NOMO-1 treated with dmso at 0.1 percent for 144 hours (cell line): ENCODE measurements around the gene GYG1.
"Not testable (repeated sequence)": the region's sequence is repeated elsewhere in the genome, so short reads cannot be mapped to it uniquely, and the experiment has no call there.

ENCODE experiments used
- DNase-seq: peaks from one replicate; lab custom pipeline; 2025; ENCODE audit not compliant: unreplicated experiment; lab: John Stamatoyannopoulos, UW

The GYG1 gene

DNA sequence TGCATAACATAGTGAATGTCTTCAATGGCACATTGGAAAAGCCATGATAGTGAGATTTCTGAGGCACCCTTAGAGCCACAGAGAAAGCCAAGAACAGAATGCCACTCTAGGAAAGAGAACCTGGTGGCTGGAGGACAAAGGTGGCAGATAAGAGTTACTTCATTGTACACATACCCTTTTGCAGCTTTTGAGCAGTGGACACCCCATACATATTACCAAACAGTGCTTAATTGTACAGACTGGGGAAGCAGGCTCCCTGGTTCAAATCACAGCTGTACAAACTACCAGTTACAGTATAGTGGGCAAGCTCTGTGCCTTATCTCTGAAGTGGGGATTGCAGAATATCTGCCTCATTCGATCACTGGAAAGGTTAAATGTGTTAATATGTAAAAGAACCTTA is 10.1 kb upstream of the GYG1 start:
- DNase-seq, result no peak

GRCh38 chr3:148987551-148987950 is 3.8 kb upstream of the GYG1 start:
- not testable (repeated sequence) for DNase-seq

- DNase-seq, result peak; percentile 81
Observed at GRCh38 chr3:148990236-148990635, 1.1 kb upstream of the GYG1 start.

GRCh38 chr3:148992027-148992634 is 791 bp downstream of the GYG1 start:
- no peak for DNase-seq

- no peak for DNase-seq
Observed at GRCh38 chr3:148992635-148993255, 1.4 kb downstream of the GYG1 start.

DNA sequence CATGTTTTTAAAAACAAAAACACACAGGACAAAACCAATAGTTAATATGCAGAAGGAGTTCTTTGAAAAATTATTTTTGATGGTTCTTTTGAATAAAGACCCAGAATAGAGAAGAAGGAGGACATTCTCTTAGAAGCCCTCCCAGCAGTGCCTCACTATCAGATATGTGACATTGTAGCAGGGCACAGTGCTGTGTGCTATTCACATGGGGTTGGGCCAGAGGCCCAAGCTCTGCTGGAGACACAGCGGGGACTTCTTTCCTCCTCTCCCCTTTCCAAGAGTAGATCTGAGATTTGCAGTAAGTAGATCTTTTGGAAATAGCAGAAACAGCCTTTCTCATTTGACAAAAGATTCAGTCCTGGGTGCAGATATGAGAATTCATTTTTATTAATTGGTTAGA is 6.3 kb downstream of the GYG1 start:
- DNase-seq, result no peak

DNA sequence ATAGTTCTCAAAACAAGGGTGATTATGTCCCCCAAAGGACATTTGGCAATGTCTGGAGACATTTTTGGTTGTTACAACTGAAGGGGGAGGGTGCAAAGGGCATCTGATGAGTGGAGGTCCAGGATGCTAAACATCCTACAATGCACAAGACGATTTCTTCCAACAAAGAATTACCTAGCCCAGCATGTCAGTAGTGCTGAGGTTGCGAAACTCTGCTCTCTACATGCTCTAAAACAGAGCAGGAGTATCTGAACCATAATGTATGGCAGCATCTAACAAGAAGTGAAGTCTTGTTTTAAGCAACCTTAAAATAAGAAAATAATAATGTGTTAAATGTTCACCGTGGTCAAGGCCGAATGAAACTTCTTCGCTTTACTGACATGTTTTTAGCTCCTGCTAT is 7.0 kb downstream of the GYG1 start:
- DNase-seq, result no peak

DNA sequence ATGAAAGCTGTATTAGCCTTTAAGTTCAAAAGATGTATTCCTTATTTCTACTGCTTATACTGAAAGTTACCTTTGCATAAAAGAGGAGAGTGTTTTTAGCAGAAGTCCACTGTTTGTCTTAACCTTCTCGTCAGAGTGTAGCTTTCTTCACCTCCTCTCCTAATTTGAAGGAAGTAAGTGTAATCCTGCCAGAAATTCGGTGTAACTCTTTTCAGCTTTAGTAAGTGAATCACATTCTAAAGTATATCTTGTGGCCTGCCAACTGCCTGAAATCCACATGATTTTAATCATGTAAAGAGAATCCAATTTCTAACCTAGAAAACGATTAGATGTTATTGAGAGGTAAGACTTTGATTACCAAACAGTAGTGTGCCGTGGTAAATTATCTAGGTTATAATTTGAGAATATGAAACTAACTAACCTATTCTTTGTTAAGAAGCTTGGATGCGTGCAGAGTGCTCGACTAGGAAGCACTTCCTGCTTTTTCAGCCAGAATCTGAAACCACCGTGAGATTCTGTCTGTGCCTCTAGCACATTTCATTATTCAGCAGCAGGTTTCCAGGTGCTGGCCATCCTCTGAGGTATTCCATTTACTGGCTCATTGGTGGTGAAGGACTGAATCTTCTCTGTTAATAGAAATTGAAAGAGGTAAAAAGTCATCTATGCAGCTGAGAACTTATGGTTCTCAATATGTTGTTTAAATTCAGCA is 7.5 kb downstream of the GYG1 start:
- no peak for DNase-seq

- peak; percentile 71 for DNase-seq
Observed at GRCh38 chr3:148999806-149000205, 8.5 kb downstream of the GYG1 start.

GRCh38 chr3:149000206-149000745 is 8.9 kb downstream of the GYG1 start:
- peak; percentile 90 for DNase-seq

DNA sequence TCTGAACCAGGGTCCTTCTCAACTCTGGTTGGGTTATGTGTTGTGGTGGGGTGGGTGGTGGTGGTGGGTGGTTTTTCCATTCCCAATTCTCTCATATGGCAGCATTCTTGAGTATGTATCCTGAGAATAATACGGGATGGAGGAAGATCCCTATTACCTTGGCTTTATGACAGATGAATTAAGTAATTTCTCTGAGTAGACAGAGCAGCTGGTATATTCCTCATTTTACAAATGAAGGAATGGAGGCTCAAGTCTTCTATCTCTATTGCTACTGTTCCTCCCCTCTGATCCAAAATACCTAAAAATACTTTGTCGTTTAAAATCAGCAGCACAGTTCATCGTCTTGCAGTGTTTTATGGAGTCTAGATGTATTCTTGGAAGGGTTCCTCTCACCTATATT is 10.4 kb downstream of the GYG1 start:
- DNase-seq, result no peak

DNA sequence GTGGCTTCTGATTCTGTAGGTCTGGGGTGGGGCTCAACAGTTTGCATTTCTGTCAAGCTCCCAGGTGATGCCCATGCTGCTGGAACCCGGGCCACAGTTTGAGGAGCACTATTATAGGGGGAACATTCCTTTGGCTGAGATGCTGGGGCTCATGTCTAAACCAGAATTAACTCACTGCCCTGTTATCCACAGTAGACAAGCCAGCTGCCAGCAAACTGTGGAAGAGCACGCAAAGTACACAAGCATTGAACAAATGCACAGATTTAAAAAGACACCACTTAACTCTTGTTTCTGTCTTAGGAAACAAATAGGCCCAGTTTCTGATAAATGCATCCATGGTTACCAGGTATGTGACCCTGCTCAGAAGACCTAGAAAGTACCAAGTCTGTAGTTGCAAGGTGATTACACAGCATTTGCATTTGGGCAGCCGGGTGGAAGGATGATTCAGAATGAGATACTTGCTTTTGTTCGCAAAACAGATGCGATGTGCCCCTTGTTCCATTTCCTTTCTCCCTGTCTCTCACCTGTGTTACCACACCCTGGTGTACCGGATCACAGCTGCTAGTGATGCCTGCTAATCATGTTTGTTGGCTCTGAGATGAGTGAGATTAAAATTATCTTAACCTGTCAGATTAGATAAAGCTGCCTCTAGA is 12.4 kb downstream of the GYG1 start:
- no peak for DNase-seq

GRCh38 chr3:149004622-149005021 is 13.3 kb downstream of the GYG1 start:
- no peak for DNase-seq

GRCh38 chr3:149005416-149005815 is 14.1 kb downstream of the GYG1 start:
- no peak for DNase-seq

DNA sequence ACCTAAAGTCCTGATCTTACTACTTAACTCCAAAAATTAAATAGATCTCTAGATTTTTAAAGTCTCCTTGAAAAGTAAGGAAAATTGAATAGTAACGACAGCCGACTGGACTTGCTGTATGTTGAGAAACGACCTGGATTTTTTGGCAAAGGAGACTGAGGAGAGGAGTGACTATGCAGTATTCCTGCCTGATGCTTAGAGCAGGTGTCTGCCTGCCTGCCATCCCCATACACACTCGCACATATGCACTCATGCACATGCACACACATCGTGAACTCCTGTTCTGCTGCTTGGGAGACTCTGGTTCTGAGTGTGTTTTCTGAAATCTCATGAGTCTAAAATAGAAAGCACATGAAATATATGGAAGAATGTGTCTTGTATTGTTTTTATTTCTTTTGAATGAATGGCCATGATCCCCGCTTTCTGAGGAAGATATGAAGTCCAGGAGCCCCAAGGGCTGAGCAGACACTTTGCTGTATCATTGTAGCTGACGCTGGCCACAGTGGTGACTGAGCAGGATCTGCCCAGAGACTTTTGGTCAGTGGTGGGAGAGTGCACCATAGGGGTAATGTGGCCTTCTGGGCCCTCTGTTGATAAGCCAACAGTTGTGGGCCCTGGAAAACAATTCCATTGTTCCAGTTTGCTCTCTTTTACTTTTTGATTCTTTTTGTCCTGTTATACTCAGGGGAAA is 16.4 kb downstream of the GYG1 start:
- no peak for DNase-seq

DNA sequence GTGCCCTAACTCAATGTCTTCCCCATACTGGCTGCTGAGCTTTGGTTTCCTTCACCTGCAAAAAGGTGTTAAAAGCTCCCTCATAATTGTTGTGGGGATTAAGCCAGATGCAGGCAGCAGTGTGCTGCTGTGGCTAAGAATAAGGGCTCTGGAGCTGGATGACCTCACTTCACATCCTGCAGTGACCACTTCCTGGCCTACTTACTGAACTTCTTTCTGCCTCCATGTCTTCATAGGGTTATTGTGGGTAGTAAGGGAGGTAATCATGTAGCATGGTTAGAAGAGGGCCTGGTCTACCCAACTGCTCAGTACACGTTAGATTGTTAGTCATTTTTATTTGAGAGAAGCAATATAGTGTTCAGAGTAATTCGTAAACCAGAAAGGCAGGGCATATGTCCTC is 18.4 kb downstream of the GYG1 start:
- no peak for DNase-seq

- no peak for DNase-seq
Observed at GRCh38 chr3:149010504-149010951, 19.2 kb downstream of the GYG1 start.

DNA sequence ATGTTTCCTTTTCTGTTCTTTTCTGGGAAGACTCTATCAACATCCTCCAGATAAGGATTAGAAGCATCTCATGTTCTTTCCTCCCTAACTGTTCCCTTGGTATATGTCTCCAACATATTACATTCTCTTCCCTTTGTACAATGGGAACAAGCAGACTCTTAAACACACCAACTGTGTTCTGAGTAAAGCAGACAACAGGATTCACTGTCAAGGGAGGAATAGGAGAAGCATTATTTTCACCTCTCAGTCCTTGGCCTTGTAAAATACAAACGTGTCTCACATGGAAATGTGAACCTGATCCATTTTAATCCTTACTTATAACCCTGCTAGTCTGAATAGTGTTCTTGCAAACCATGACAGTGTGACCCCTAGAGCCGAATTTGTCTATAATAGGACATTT is 19.6 kb downstream of the GYG1 start:
- DNase-seq, result no peak

DNA sequence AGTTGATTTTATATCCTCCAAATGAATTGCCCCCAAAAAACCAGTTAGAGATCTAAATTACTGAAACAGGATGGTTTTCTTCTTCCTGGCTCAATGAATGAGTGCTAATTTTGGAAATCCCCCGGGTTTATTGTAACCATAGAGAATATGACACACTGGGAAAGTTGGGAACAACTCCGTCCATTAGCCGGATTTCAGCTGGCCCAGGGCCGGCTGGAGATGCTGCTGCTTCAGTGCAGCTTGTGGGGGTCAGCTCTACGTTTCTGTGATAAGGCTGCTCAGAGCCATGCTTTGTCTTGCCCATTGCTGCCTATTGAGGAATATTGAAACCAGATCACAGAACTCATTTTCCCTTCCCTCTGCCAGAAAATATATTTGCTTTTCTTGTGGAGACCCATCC is 20.3 kb downstream of the GYG1 start:
- DNase-seq, result no peak

GRCh38 chr3:149013726-149014125 is 22.4 kb downstream of the GYG1 start:
- DNase-seq, result no peak

GRCh38 chr3:149015393-149015792 is 24.1 kb downstream of the GYG1 start:
- DNase-seq, result no peak
